GM12878 (cell line): ENCODE results near the gene ASNSD1. TPM values are rescaled to one million over a fixed set of nuclear protein-coding genes. Genes with fewer than 3 reads are reported as not detected.

ENCODE experiments used
- ATAC-seq: fragments of 200-7000 bp; cut with Tn5 transposase; 3 replicates; pipeline ENCODE4 v1.9.1; 2020; ENCODE audit warnings: mild to moderate bottlenecking, moderate library complexity
- BruUV-seq: library from RNA; stranded (reverse); fragments of 400-500 nt; replicated peaks from 2 replicates; lab custom pipeline; 2021; lab: Mats Ljungman, UMichigan
- CTCF ChIA-PET: fragments of 300-600 bp; sonication (Branson Sonifier 250); formaldehyde crosslinking; extraction: SDS; loops from one replicate; lab custom pipeline; 2021; ENCODE audit warnings: inconsistent platforms; lab: Yijun Ruan, JAX
- POLR2A ChIA-PET: fragments of 350-600 bp; formaldehyde crosslinking; extraction: SDS; loops from one replicate; lab custom pipeline; 2021; ENCODE audit warnings: inconsistent platforms; lab: Charles Lee
- RAD21 ChIA-PET: fragments of 300-600 bp; sonication (Branson Sonifier 250); formaldehyde crosslinking; loops from one replicate; lab custom pipeline; 2023; ENCODE audit warnings: antibody characterized with exemption; ENCODE audit not compliant: unreplicated experiment; lab: Charles Lee
- SMC1A ChIA-PET: fragments of 300-600 bp; sonication (Branson Sonifier 250); formaldehyde crosslinking; loops from one replicate; lab custom pipeline; 2023; ENCODE audit not compliant: unreplicated experiment, uncharacterized antibody; lab: Charles Lee
- DNase-seq: peaks from one replicate; pipeline ENCODE4 v3.0.0-alpha.2; 2011; ENCODE audit warnings: low read depth, low spot score
- FAIRE-seq: peaks from 3 replicates; lab custom pipeline; 2011; peaks lifted over from hg19 to GRCh38; lab: Jason Lieb, UNC
- H2AFZ ChIP-seq: 2 replicates; pipeline ENCODE4 v1.6.0; 2011; ENCODE audit warnings: low read depth, low read length, control low read depth; ENCODE audit not compliant: control insufficient read depth
- H3K27ac ChIP-seq: 2 replicates; pipeline ENCODE4 v1.5.1; 2011; ENCODE audit warnings: control low read depth; ENCODE audit not compliant: control insufficient read depth, insufficient read depth
- H3K27me3 ChIP-seq, 2 experiments: replicated peaks in 1 of 2; 2 replicates each; pipeline versions ENCODE4 v1.6.0 to v1.6.1; 2011; ENCODE audit warnings: low read length in 1 of 2; ENCODE audit not compliant: control insufficient read depth in 2 of 2, insufficient read depth in 2 of 2
- H3K36me3 ChIP-seq, 2 experiments: 2 replicates each; pipeline ENCODE4 v1.5.1; 2011; ENCODE audit warnings: low read length in 1 of 2; ENCODE audit not compliant: control insufficient read depth in 2 of 2, insufficient read depth in 2 of 2
- H3K4me1 ChIP-seq: 2 replicates; pipeline ENCODE4 v1.6.1; 2011; ENCODE audit warnings: mild to moderate bottlenecking, low read length, moderate library complexity, mixed read lengths; ENCODE audit not compliant: control insufficient read depth, insufficient read depth
- H3K4me2 ChIP-seq: 2 replicates; pipeline ENCODE4 v1.6.0; 2011; ENCODE audit warnings: control low read depth; ENCODE audit not compliant: control insufficient read depth, insufficient read depth
- H3K4me3 ChIP-seq: fragments of 200-600 bp; sonication (generic); 2 replicates; pipeline ENCODE4 v1.5.1; 2016
- H3K79me2 ChIP-seq: 2 replicates; pipeline ENCODE4 v1.6.0; 2011; ENCODE audit warnings: low read length; ENCODE audit not compliant: control insufficient read depth, insufficient read depth
- H3K9ac ChIP-seq: 2 replicates; pipeline ENCODE4 v1.8.0; 2011; ENCODE audit warnings: low read length, control low read depth, mixed read lengths; ENCODE audit not compliant: control insufficient read depth, insufficient read depth
- H3K9me3 ChIP-seq: replicated peaks from 3 replicates; pipeline ENCODE4 v1.5.1; 2011; ENCODE audit warnings: mild to moderate bottlenecking, low read length; ENCODE audit not compliant: control insufficient read depth, insufficient read depth
- H4K20me1 ChIP-seq: 2 replicates; pipeline ENCODE4 v1.6.0; 2011; ENCODE audit not compliant: control insufficient read depth, insufficient read depth
- SIN3A ChIP-seq: IDR thresholded peaks from 2 replicates; pipeline ENCODE4 v1.6.1; 2012; ENCODE audit warnings: low read depth, low read length, improper control_type of control experiment
- WGBS: methylation state at CpG from one replicate; pipeline ENCODE4 v1.1.6; 2016; ENCODE audit warnings: low lambda C conversion rate; ENCODE audit not compliant: insufficient replicate concordance, insufficient coverage; ENCODE audit errors: missing lambda C conversion rate; 5-methylcytosine and 5-hydroxymethylcytosine counted together
- in situ Hi-C: fragments of 300-500 bp; cut with MboI; formaldehyde crosslinking; loops from 9 replicates; pipeline ENCODE4 v1.14.3; 2018; ENCODE audit warnings: mixed read lengths
- intact Hi-C: fragments of 100-400 bp; cut with micrococcal nuclease; formaldehyde crosslinking; loops from one replicate; pipeline ENCODE4 v1.14.2; 2022; ENCODE audit not compliant: unreplicated experiment
- polyA plus RNA-seq, 11 experiments: library from polyadenylated mRNA; depleted of rRNA in 4 of 11; unstranded in 6 of 11; stranded (reverse) in 5 of 11; fragments of >200 nt; fragmentation: Nextera tagmentation in 4 of 11; fragmentation: Illumina TruSeq in 1 of 11; extraction: Ambion mirVana in 4 of 11; extraction: Trizol in 1 of 11; gene quantifications; 1 replicate in 1 of 11; 2 replicates in 10 of 11; pipeline versions ENCODE4 v1.2.1 to v1.2.3, GENCODE V29; 2011 to 2016; ENCODE audit warnings: inconsistent platforms in 2 of 11, missing spikeins in 2 of 11, low read depth in 1 of 11
- total RNA-seq, 4 experiments: library from RNA; depleted of rRNA in 3 of 4; stranded (reverse); fragments of >200 nt in 3 of 4; fragmentation: Illumina TruSeq in 1 of 4; extraction: Trizol in 1 of 4; gene quantifications; 2 replicates each; pipeline versions ENCODE4 v1.2.1 to v1.2.3, GENCODE V29; 2013 to 2021
- TF ChIP-seq, protein P1 (sequence below), 3 experiments: IDR thresholded peaks in 2 of 3; conservative IDR thresholded peaks in 1 of 3; 2 replicates each; pipeline ENCODE4 v1.5.1; 2011; ENCODE audit warnings: low read depth in 3 of 3, low read length in 3 of 3, mild to moderate bottlenecking in 3 of 3, control low read depth in 2 of 3, moderate library complexity in 2 of 3, inconsistent platforms in 1 of 3, mixed read lengths in 1 of 3; ENCODE audit not compliant: control insufficient read depth in 2 of 3, insufficient read depth in 1 of 3; ENCODE audit errors: extremely low read depth in 1 of 3

The ASNSD1 gene
- total and polyA plus RNA-seq, 10 of the 15 experiments (the other 5 are each of a cell fraction or from before 2014, with no cell fraction given) = 39.1 to 89.8 (median 72.1) TPM

DNA sequence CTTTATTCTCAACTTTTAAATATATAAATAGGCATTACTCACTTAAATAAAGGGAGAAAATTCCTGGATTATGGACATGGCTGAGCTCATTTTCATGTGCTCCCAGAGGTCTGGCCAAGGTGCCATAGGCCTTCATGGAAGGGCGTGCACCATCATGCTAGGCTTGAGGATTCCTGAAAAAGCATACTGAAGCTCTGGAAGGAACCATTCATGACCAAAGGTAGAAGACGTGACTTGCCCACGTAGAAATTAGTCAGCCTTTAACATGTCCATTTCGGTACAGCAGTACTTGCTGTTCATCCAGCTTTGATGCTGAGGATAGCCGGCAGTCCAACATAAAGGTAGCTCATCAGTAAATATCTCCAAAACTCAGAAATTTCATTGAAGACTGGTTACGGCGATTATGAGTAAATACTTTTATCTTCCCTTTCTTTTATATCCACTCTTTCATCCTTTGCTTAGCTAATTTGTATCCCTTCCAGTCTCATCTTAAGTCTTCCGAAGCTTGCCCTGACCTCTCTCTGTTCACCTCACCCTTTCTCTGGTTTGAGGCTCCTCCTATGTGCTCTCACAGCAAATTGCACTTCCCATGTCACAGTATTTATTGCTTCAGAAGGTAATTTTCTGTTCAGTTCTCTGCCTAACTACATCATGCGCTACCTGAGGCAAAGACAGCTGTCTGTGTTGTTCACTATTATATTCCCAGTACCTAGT is 32.3 kb upstream of the ASNSD1 start:
- no peaks in the 10 kb centered on the region for H3K36me3 ChIP-seq
- H3K9ac ChIP-seq = no peak overlapping the region
- H3K27me3 ChIP-seq = no peaks in the 10 kb centered on the region
- intact Hi-C loops = no loop called here
- peak; percentile 39; the same call in 1 of the 3 replicates for ATAC-seq
- no peak overlapping the region for H2AFZ ChIP-seq
- H3K27ac ChIP-seq = no peak overlapping the region
- in situ Hi-C loops = no loop called here
- ChIA-PET CTCF (interaction anchor here (0.7 to 1.1 kb wide), 3 partner anchors 11 to 75 kb away, joined by 3 to 4 read pairs (median 3); no protein-coding TSS in a partner anchor), RAD21 (no interaction called here), SMC1A (interaction anchor here (0.8 to 1.7 kb wide), 5 partner anchors 11 to 165 kb away, joined by 3 to 4 read pairs (median 3); no protein-coding TSS in a partner anchor), POLR2A (no interaction called here)
- H3K79me2 ChIP-seq = no peaks in the 10 kb centered on the region
- no peak overlapping the region for H3K4me2 ChIP-seq
- no peaks in the 10 kb centered on the region for H4K20me1 ChIP-seq
- DNase-seq = no peak
- 63% methylated on average over 9 of the region's 9 CpGs for WGBS
- no peak for TF ChIP-seq SIN3A
- TF ChIP-seq, protein P1, sequence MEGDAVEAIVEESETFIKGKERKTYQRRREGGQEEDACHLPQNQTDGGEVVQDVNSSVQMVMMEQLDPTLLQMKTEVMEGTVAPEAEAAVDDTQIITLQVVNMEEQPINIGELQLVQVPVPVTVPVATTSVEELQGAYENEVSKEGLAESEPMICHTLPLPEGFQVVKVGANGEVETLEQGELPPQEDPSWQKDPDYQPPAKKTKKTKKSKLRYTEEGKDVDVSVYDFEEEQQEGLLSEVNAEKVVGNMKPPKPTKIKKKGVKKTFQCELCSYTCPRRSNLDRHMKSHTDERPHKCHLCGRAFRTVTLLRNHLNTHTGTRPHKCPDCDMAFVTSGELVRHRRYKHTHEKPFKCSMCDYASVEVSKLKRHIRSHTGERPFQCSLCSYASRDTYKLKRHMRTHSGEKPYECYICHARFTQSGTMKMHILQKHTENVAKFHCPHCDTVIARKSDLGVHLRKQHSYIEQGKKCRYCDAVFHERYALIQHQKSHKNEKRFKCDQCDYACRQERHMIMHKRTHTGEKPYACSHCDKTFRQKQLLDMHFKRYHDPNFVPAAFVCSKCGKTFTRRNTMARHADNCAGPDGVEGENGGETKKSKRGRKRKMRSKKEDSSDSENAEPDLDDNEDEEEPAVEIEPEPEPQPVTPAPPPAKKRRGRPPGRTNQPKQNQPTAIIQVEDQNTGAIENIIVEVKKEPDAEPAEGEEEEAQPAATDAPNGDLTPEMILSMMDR (IDR thresholded peaks at IDR 0.05 in 2 of 3, conservative IDR thresholded peaks at IDR 0.05 in 1 of 3; ENCODE audit: control insufficient read depth in 2 of 3, extremely low read depth in 1 of 3, insufficient read depth in 1 of 3, low read depth in 3 of 3, low read length in 3 of 3) = peak in 1 of 3 experiments; percentile 10; a peak in 1 of 6 replicates
- FAIRE-seq = no peak
- BruUV-seq = no TSS peak
- no peaks in the 10 kb centered on the region for H3K4me1 ChIP-seq
- H3K4me3 ChIP-seq = no peak overlapping the region
- H3K9me3 ChIP-seq = no peaks in the 10 kb centered on the region
